Measurements from ENCODE around the gene PLAAT2.

Gene PLAAT2

DNA sequence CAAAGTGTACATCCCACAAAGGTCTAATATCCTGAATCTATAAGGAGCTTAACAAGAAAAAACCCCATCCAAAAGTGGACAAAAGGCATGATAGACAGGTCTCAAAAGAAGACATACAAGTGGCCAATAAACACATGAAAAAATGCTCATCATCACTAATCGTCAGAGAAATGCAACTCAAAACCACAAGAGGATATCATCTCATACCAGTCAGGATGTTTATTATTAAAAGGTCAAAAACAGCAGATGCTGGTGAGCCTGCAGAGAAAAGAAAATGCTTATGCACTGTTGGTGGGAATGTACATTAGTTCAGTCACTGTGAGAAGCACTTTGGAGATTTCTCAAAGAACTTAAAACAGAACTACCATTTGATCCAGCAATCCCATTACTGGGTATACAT is 44.6 kb downstream of the PLAAT2 start:
- DNase-seq (ENCODE audit: low read depth), result no peak

DNA sequence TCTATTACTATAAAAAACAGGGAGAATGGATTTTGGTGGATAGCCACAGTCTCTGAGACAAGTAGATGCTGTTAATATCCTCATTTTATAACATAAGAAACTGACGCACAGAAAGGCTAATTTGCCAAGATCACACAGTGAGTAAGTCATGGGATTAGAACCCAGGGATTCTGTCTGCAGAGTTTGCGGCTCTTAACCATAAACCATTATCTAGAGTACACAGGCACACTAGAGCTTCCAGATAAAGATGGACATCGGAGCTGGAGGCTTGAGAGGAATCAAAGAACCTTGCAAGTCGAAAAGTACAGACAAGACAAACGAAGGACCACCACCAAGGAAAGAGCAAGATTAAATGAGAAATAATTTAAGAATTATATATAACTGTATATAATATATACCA is 46.0 kb downstream of the PLAAT2 start:
- DNase-seq (ENCODE audit: low read depth), result no peak

DNA sequence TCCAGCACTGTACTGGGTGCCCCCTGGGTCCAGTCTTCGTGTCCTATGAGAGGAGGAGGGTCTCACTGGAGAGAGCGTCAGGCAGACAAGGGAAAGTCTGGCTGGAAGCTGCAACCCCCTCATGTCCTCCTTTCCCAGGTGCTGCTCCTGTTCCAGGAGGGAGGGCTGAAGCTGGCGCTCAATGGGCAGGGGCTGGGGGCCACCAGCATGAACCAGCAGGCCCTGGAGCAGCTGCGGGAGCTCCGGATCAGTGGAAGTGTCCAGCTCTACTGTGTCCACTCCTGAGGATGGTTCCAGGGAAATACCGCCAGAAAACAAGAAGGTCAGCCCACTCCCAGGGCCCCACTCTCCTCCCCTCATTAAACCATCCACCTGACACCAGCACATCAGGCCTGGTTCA is 47.1 kb downstream of the PLAAT2 start:
- no peak for DNase-seq (ENCODE audit: low read depth)

DNA sequence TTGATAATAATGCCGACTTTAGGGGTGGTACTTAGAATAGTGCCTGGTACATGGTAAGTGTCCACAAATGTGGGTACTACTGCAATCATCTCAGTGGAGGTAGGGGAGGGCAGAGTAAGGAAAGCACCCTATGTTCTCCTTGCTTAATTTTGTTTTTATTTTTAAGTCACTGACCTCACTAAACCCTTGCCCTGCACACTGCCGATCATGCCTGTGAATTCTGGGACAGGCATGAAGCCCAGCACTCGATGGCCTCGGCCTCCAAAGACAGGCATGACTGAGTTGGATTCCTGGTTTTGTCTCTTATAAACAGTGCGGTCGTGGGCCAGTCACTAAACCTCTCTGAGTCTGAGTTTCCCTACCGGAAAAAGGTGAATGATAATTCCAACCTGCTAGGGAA is 50.4 kb downstream of the PLAAT2 start:
- no peak for DNase-seq (ENCODE audit: low read depth)

DNA sequence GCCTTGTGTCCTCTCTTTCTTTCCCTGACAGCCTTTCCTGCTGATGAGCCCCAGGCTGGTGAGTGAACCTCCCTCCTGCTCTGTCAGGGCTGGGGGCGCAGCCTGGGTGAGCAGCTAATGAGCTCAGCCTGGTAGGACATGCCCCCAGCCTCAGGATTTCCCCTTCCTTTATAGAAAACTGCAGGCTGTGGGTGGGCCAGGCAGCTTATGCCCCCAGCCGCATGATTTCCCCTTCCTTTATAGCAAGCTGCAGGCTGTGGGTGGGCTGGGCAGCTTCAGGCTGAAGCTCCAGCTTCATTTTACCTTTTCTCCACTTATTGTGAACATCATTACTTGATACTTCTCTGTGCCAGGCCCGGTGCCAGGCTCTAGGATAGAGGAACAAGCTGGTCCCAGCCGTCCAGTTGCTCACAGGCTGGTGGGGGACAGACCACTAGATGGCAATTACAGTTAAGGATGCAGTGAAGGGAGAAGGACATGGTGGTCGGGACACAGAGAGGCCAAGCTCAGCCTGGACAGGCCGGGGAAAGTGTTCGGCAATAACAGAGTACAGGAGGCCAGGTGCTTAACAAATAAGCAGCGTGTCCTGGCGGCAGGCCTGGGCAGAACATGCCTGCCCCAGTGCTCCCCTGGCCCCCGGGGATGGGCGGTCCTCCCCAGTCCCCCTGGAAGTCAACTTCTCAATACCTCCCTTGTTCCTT is 52.0 kb downstream of the PLAAT2 start:
- no peak for DNase-seq (ENCODE audit: low read depth)

DNA sequence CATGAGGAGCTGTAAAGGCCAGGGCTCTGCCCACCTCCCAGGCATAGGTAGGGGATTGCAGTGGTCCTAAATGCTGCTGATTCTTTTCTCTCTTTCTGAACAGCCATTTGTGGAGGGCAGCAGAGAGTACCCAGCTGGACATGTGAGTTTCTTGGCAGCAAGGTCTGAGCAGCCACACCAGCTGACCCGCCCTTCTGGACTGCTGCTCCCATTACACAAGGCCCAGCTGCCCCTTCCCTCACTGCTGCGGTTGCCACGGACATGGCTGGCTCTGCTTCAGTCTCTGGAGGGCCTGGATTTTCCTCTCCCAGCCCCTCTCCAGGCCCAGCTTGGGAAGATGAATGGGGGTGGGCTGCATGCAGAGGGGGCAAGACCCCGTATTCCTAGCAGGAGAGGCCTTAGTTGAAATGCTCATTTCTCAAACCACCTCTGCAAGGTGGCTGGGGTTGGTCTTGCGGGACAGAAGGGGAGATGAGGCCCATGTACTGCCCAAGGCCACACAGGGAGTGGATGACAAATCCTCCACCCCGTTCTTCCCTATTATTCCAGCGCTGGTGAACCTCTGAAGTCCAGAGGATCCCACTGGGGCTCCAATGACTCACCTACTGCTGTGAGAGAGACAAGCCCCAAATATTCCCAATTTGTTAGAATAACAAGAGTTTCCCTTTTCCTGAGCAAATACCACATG is 52.7 kb downstream of the PLAAT2 start:
- DNase-seq (ENCODE audit: low read depth), result peak; percentile 89

DNA sequence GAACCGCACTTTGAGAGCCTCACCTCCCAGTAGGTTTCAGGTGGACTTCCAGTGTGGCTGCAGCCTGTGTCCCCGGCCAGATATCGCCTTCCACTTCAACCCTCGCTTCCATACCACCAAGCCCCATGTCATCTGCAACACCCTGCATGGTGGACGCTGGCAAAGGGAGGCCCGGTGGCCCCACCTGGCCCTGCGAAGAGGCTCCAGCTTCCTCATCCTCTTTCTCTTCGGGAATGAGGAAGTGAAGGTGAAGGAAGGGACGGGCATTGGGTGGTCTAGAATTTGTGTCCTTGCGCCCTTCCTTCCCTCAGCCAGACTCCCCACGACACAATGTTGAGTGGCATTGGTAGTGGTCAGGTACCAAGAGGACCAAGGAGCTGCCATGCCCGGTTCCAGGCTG is 54.4 kb downstream of the PLAAT2 start:
- DNase-seq (ENCODE audit: low read depth), result no peak

DNA sequence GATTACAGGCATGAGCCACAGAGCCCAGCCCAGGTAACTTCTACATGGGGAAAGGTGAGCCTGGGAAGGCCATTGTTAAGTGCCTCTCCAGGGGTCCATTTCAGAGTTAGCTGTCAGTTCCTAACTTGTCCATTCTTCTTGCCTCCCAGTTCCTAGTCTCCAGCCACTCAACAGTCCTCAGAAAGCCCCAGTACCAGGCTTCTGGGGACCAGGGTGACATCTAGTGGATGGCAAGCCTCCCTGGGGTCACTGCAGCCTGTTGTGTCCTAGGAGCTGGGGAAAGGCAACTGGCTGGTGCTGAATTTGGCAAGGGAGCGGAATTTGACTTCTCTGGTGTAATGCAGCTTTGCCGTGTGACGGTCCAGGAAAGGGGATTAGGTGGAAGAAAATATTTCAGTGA is 55.2 kb downstream of the PLAAT2 start:
- DNase-seq (ENCODE audit: low read depth), result no peak

DNA sequence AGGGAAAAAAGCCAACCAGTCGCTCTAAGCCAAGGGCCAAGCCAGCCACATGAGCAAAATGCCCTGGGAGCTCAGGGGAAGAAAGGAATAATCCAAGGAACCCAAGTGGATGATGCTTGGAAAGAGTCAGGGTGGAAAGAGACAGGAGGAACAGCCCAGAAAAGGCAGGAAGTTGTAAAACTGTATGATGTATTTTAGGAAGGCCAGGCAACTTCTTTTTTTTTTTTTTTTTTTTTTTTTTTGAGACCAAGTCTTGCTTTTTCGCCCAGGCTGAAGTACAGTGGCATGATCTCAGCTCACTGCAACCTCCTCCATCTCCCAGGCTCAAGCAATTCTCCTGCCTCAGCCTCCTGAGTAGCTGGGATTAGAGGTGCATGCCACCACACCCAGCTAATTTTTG is 55.7 kb downstream of the PLAAT2 start:
- no peak for DNase-seq (ENCODE audit: low read depth)

DNA sequence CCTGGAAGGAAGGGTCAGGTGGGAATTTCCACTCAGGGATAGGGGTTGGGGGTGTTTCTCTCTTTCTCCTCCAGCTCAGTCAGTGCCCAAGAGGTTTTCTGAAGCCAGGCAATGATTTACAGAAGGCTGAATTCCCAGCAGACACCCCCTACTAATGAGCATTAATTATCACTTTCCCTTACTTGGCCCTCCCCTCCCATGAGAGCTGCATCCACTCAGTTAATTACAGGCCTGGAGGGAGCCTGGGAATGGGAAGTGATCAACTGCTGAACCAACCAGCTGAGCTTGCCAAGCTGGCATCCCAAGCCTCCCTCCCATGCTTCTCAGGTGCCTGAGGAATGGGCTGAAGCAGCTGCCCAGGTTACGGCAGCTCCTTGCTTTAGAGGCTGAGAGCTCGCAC is 56.3 kb downstream of the PLAAT2 start:
- DNase-seq (ENCODE audit: low read depth), result no peak

DNA sequence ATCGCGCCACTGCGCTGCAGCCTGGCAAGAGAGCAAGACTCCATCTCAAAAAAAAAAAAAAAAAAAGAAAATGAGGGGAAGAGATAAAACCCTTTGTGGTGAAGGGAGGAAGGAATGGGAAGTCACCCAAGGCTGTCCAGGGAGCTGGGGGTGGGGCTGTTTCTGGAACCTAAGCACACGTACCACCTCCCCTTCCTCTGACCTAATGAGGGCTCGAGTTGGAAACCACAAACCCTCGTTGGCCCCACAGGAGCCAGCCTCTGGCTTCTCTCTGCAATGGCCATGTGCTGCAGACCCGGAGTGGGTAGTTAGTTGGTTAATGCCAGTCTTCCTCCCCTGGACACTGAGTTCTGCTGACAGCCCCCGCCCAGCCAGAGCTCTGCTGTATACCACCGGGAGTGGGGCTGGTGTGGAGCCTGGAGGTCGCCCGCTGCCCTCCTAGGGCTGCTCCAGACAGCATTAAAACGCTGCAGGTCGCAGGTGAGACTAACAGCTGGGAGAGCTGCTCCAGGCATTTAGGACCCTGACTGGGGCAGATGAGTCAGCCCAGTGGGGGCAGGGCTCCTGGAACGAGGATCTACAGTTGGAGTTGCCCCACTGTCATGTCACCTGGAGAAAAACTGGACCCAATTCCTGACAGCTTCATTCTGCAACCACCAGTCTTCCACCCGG is 57.2 kb downstream of the PLAAT2 start, which contains the start of gene LGALS12:
TSS of gene LGALS12 (plus strand) at position 228 of the 672 bp plus-strand sequence. CDS start at position 603, 375 bp downstream.
- DNase-seq (ENCODE audit: low read depth), result no peak

DNA sequence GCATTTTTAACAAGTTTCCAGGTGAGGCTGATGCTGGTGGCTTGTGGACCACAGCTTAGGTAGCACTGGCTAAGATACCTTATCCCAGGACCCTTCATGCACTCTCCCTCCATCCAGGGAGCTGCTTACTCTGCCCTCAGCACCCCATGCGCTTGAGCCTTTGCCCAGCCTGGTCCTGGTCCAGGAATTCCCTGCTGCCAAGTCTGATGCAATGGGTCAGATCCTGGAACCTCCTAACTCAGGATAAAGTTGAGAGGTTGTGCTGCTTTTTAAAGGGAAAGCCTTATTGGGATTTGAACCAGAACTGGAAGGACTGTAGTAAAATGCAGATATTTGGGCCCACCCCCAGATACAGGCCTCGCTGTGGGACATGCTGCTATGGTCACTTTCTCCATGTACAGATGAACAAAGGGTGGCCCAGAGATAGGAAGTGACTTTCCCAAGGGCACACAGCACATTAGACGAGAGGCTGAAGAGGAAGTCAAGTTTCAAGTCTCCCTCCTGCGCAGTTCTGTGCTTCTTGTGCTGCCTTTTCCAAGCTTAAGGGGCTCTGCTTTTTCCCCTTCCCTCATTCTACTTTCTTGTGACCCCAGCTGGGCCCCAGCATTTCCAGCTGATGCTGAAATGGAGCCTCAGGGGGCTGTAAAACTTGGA is 58.1 kb downstream of the PLAAT2 start:
- no peak for DNase-seq (ENCODE audit: low read depth)

DNA sequence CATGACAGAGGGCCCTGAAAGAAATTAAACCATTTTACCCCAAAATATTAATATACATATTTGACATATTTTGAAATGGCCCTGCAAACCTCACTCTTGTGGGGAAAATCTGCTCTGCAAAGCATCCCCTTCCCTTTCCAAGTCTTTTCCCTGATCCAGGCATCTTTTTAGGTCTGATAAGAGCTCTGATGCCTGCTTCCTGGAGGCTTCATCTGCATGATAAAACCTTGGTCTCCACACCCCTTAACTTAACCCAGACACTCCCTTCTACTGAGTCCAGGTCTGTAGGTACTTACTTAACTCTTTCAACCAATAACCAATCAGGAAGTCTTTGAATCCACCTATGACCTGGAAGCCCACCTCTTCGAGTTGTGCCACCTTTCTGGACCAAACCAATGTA is 59.1 kb downstream of the PLAAT2 start:
- DNase-seq (ENCODE audit: low read depth), result no peak

DNA sequence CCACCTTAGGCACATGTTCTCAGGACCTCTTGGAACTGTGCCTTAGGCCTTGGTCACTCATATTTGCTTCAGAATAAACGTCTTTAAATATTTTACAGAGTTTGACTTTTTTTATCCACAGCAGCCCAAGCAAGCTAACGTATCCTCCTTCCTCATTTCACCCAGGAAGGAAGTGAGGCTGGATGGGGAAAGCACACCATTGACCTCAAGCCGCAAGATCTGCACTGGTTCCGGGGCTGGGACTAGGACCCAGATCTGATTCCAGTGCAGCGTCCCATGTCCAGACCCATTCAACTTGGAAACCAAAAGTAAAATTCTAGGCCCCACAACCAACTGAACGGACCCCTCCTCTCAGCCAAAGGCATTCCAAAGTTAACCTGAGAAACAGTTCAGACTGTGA is 59.7 kb downstream of the PLAAT2 start:
- no peak for DNase-seq (ENCODE audit: low read depth)

Measured in stromal cell of bone marrow (primary cell).